ENCODE results near the gene CCDC18.
"Not testable (repeated sequence)": the region's sequence is repeated elsewhere in the genome, so short reads cannot be mapped to it uniquely, and the experiment has no call there.

CCDC18 gene

DNA sequence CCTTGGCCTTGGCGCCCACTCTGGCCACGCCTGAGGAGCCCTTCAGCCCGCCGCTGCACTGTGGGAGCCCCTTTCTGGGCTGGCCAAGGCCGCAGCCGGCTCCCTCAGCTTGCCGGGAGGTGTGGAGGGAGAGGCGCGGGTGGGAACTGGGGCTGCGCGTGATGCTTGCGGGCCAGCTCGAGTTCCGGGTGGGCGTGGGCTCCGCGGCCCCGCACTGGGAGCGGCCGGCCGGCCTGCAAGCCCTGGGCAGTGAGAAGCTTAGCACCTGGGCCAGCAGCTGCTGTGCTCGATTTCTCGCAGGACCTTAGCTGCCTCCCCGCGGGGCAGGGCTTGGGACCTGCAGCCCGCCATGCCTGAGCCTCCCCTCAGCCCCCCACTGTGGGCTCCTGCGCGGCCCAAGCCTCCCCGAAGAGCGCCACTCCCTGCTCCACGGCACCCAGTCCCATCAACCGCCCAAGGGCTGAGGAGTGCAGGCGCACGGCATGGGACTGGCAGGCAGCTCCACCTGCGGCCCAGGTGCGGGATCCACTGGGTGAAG, 10.3 kb upstream of the CCDC18 start:
- in situ Hi-C loops (cut with MboI; ENCODE audit: low sequenced_read_pairs) = not testable (repeated sequence)

DNA sequence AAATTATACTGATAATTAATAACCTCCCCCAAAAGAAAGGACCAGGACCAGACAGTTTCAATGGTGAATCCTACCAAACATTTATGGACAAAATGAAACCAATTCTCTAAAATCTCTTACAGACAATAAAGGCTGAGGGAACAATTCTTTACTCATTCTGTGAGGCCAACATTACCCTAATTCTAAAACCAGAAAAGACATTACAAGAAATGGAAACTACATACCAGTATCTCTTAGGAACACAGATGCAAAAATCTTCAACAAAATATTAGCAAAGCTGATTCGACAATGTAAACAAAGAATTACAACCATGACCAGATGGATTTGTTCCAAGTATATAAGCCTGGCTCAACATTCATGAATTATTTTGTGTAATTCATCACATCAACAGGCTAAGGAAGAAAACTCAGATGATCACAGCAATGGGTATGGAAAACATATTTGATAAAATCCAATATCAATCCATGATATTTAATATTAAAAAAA, 8.9 kb upstream of the CCDC18 start:
- in situ Hi-C loops (cut with MboI; ENCODE audit: low sequenced_read_pairs) = no loop called here

DNA sequence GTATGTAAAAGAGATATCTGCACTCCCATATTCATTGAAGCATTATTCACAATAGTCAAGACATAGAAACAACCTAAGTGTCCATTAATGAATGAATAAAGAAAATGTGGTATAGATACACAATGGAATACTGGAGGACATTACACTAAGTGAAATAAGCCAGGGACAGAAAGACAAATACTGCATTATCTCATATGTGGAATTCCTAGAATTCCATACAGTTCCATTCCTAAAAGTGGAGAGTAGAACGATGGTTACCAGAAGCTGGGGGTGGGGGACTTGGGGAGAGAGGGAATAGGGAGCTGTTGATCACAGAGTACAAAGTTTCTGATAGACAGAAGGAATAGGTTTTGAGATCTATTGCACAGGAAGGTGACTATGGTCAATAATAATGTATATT, 7.7 kb upstream of the CCDC18 start:
- in situ Hi-C loops (cut with MboI; ENCODE audit: low sequenced_read_pairs) = no loop called here

DNA sequence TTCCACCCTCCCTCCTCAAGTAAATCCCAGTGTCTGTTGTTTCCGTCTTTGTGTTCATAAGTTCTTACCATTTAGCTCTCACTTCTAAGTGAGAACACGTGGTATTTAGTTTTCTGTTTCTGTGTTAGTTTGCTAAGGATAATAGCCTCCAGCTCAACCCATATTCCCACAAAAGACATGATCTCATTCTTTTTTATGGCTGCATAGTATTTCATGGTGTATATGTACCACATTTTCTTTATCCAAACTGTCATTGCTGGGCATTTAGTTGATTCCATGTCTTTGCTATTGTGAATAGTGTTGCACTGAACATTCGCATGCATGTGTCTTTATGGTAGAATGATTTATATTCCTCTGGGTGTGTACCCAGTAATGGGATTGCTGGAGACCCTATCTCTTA, 5.9 kb upstream of the CCDC18 start:
- in situ Hi-C loops (cut with MboI; ENCODE audit: low sequenced_read_pairs) = not testable (repeated sequence)

DNA sequence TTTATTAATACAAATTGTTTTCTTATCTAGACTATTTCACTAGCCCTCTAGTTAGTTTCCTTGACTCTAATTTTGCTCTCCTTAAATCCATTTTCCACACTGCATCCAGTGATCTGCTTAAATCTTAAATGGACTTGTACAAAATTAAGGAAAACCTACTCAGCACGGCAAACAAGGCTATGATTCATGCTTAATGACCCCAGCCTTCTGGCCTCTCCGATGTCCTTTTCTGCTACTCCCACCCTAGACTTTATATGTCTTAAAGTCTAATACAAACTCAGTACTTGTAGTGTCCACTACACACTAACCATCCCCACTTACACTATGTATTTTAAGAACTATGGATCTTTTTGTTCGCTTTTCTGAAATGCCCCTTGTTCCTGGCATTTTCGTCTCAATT, 2.5 kb upstream of the CCDC18 start:
- in situ Hi-C loops (cut with MboI; ENCODE audit: low sequenced_read_pairs) = no loop called here

DNA sequence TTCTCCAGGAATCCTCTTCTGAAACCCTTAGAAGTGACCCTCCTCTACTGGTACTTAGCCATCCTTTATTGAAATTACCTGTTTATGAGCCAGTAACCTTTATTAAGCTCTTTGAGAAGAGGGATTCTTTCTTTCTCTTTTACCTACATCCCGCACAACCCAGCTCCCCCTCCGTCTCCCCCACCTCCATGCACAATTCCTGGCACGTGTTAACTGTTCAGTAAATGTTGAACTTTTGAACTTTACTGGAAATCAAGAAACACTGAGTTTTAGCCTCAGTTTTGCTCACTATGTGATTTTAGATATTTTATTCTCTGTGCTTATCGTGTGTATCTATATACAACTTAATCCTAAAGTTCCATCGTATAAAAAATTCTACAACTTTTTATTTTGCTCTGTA, 2.1 kb upstream of the CCDC18 start:
- in situ Hi-C loops (cut with MboI; ENCODE audit: low sequenced_read_pairs) = no loop called here

DNA sequence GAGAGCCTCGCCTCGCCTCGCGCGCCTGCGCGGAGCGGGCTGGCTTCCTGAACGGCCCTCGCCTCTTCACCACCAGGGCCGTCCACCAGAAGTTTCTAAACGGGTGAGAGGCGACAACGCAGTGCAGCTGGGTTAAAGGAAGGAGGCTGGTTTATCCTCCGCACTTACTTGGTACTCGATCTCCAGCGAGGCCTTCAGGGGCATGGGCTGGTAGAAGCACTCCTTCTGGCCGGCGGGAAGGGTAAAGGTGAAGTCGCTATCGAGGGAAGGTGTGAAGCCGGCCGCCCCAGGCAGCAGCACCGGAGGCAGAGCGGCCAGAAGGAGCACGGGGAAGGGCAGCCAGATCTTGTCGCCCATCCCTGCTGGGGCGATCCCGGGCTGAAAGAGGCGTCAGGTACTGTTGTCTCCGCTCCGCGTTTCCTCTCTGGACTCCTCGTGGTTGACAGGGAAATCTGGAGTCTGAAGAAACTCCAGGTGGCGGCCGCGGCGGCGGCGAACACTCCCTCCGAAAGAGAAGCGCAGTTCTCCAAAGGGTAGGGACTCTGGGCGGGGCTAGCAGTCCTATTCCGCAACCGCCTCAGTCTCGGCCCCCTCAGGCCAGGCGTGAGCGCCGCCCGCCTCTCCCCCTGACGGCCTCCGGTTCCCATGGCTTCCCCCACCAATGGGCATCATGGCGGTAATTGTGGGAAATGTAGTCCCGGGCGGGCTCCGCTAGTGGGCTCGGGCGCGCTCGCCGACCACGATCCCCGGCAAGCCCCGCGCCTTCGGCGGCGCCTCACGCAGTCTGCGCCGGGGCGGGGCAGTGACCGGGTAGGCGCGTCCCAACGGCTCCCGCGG, 420 bp upstream of the CCDC18 start, which contains the start of gene TMED5:
Gene TMED5 (minus strand): TSS at position 528 of the 837 bp plus-strand sequence. CDS start 171 bp downstream, at position 357.
- in situ Hi-C loops (cut with MboI; ENCODE audit: low sequenced_read_pairs) = no loop called here

DNA sequence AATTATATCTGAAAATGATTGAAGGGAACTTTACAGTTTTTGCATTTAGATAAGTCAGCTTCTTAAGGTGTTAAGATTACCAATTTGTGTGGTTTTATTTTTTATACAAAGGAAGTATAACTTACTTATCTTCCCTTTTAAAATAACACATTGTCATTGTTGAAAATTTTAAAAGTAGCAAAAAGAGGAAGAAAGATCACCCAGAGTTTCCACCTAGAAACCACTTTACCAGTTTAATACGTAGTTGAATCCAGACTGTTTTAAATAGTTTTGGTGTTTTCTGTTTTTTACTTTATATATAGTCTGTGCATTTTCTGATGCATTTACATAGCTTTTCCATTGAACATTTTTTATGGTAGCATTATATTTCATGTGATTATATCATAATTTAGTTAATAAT, 6.1 kb downstream of the CCDC18 start:
- in situ Hi-C loops (cut with MboI; ENCODE audit: low sequenced_read_pairs) = no loop called here

DNA sequence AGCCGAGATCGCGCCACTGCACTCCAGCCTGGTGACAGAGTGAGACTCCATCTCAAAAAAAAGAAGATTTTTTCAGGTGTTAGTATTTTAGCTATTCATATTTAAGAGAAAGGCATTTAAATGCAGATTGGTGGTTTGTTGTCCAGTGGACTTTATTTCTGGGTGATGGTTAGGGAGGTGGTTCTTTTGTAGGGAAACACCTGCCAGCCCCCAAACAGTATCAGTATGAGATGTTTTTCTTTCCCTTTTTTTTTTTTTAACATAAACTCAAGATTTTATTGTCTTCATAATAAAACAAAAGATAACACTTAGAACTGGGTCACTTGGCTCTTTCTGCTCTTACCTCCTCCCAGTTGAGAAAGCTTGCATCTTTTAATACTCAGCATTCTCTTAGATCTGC, 9.9 kb downstream of the CCDC18 start:
- in situ Hi-C loops (cut with MboI; ENCODE audit: low sequenced_read_pairs) = no loop called here

DNA sequence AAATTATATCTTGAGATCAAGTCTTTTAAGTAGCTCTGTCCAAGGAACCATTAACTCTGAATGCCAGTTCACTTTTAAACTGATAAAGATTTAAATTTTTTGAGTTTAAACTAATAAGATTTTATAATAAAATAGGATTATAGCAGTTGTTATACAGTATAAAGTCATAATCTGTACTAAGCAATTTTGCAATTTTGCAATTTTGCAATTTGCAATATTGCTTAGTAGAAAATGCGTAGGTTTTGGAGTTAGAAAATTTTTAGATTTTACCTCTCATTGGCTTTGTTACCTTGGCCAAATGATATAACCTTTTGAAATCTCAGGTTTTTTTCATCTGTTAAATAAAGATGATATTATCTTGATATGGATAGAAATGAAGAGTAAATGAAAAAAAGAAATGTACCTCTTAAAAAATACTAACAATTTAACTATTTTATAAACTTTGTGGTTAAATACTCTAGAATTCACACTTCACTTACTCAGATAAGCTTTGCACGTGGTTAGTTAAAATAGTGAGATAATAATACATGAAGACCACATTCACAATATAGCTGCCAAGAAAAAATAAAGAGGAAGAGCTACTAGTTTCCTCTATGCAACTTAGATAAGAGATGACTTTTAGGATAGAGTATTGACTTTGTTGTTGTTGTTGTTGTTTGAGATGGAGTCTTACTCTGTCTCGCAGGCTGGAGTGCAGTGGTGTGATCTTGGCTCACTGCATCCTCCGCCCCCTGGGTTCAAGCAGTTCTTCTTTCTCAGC, 13.9 kb downstream of the CCDC18 start:
- in situ Hi-C loops (cut with MboI; ENCODE audit: low sequenced_read_pairs) = no loop called here

DNA sequence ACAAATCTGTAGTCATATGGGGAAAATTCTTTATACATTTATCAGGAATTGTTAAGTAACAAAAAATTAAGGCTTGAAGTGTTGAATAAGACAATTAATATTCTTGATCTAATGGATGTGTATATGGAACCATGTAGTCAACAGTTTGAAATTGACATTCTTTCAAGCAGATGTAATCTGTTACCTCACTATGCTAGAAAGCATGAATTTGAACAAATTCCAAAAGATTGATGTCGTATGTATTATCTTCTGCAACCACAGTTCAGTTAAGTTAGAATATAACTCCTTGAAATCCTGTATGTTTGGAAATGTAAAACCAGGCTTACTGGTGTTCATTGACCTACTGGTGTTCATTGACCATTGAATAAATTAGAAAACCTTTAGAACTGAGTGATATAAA, 16.1 kb downstream of the CCDC18 start:
- in situ Hi-C loops (cut with MboI; ENCODE audit: low sequenced_read_pairs) = no loop called here

DNA sequence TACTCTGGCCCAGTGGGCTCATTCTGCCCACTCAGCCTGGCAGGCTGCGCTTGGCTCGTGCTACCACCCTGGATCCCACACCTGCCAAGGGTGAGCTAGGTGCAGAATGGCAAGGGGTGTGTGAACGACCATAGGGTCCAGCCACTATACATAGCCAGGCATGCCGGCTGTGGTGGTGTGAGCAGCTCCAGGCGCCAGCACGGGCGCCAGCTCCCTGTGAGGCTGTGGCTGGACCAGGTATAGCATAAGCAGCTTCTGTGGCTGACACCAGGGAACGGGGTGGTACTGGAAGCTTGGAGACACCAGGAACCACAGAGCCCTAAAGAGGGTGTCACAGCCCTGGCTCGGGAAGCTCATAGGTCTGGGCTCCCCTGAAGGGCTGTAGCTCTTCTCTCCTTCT, 18.6 kb downstream of the CCDC18 start:
- in situ Hi-C loops (cut with MboI; ENCODE audit: low sequenced_read_pairs) = no loop called here

DNA sequence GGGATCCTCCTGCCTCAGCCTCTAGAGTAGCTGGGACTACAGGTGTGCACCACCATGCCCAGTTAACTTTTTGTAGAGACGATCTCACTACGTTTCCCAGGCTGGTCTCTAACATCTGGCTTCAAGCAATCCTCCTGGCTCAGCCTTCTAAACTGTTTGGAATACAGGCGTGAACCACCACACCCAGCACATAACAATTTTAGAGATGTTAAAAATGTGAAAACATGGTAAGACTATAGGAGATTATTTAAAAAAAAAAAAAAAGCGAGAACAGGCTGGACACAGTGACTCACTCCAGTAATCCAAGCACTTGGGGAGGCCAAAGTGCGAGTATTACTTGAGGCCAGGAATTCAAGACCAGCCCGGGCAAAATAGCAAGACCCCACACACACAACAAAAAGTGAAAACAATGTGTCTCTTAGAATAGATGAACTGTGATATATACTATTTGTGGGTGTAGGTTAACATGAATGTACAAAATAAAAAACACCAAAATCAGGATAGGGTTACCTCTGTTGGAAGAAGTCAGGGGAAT, 19.6 kb downstream of the CCDC18 start:
- in situ Hi-C loops (cut with MboI; ENCODE audit: low sequenced_read_pairs) = no loop called here

DNA sequence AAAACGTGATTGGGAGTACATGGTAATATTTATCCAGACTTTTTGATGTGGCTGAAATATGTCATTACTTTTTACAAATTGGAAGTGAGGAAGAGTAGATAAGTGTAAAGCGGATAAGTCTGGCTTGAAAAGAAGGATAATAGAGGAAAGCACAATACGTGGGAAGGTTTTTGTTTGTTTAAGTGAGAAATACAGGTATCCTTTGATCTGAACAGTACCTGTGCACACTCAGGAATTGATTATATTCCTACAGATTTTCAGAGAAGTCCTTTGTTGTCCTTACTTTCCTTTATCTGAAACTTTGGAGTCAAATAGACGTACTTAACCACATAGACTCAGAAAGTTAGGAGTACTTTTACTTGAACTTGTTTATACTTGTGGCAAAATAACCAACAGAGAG, 20.2 kb downstream of the CCDC18 start:
- in situ Hi-C loops (cut with MboI; ENCODE audit: low sequenced_read_pairs) = no loop called here

DNA sequence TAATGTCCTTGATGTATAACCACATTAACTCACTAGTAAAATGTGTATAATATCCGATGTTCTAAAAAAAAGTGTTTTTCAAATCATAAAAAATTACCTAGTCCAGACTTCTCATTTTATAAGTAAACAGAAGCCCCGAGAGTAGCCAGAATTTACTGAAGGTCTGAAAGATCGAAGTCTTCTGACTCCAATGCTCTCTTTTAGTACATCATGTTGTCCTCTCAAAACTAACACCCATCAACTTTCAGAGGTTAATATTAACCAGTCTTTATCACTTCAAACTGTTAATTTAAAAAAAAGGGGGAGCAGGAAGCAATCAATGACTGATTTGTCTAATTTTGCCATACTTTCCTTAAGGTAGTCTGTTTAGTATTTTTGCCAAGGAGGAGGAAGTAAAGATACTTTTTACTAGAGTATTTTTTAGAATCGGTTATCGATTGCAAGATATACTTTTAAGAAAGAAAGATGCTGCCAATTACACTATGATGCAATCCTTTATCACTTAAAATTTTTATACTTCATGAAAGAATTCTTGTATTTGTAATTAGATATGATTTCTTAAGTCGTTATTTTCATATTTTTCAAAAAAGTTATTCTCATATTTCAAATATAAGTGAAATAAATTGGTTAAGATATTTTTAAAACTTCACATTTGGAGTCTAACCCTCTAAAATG, 25.5 kb downstream of the CCDC18 start:
- in situ Hi-C loops (cut with MboI; ENCODE audit: low sequenced_read_pairs) = no loop called here

DNA sequence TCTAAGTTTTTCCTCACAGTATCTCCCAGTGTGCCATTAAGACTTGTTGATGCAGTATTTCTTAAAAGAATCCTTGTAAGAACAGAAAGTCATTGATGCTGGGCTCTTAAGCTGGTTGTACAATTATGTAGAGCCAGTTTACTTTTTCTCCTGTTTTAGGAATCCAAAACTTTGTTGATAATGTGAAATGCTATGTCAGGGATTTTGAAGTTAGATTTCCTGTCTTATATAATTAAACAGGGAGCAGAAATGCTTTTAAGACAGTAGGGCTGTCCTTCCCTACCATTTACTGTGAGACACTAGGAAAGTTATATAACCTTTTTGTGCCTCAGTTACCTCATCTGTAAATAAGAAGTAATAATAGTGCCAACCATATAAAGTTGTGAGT, 26.0 kb downstream of the CCDC18 start:
- in situ Hi-C loops (cut with MboI; ENCODE audit: low sequenced_read_pairs) = no loop called here

DNA sequence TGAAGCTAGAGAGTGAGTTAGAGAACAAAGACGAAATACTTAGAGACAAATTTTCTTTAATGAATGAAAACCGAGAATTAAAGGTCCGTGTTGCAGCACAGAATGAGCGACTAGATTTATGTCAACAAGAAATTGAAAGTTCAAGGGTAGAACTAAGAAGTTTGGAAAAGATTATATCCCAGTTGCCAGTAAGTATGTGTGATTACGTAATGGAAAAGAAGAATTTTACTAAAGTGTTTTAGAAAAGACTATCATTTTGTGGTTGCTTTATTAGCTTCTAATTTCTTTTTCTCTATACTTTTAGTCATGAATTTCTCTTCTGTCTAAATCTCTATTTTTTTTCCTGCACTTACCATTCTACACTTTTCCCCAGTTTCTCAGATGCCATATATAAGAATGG, 26.7 kb downstream of the CCDC18 start:
- in situ Hi-C loops (cut with MboI; ENCODE audit: low sequenced_read_pairs) = no loop called here

DNA sequence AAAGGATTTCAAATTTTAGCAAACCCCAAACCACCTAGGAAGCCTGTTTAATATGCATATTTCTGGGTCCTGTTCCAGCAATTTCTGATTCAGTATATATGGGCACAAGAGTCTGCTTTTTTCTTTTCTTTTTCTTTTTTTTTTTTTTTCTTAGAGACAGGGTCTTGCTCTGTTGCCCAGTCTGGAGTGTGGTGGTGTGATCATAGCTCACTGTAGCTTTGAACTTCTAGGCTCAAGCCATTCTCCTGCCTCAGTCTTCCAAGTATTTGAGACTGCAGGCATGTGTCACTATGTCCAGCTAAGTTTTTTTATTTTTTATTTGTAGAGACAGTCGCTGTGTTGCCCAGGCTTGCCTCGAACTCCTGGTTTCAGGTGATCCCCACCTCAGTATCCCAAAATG, 34.8 kb downstream of the CCDC18 start:
- in situ Hi-C loops (cut with MboI; ENCODE audit: low sequenced_read_pairs) = no loop called here

DNA sequence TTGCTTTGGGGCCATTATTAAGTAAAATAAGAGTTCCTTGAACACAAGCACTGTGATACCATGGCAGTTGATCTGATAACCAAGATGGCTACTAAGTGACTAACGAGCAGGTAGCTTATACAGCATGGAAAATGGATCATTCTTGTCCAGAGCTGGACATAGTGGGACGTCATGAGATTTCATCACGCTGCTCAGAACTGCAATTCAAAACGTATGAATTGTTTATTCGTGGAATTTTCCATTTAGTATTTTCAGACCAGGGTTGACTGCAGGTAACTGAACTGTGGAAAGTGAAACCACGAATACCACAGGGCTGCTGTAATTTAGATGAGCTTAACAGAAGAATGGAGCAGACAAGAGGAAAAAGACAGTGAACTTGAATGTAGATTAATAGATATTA, 38.9 kb downstream of the CCDC18 start:
- in situ Hi-C loops (cut with MboI; ENCODE audit: low sequenced_read_pairs) = no loop called here

DNA sequence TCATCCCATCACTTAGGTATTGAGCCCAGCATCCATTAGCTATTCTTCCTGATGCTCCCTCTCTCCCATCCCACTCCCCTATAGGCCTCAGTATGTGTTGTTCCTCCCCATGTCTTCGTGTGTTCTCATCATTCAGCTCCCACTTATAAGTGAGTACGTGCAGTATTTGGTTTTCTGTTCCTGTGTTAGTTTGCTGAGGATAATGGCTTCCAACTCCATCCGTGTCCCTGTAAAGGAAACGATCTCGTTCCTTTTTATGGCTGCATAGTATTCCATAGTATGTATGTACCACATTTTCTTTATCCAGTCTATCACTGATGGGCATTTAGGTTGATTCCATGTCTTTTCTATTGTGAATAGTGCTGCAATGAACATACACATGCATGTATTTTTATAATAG, 40.2 kb downstream of the CCDC18 start:
- in situ Hi-C loops (cut with MboI; ENCODE audit: low sequenced_read_pairs) = not testable (repeated sequence)

DNA sequence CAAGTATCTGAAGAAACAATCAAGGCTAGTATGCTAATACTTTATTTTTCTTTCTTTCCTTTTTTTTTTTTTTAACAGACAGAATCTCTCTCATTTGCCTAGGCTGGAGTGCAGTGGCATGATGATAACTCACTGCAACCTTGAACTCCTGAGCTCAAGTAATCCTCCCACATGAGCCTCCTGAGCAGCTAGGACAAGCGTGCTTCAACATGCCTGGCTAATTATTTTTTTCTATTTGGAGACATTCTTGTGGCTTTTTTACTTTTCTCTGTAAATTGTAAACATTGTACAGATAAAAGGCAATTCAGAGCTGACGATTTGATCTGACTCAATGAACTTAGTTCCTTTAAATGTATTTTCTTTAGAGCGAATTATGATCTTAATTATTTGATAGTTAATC, 41.4 kb downstream of the CCDC18 start:
- in situ Hi-C loops (cut with MboI; ENCODE audit: low sequenced_read_pairs) = no loop called here
